Measurements from ENCODE around the gene AMOT.

The AMOT gene

GRCh38 chrX:112736310-112736709 lies 104.3 kb downstream of the AMOT start:
- DNase-seq, result no peak

- DNase-seq, result no peak
These were observed 105.5 kb downstream of the AMOT start for GRCh38 chrX:112735147-112735546.

DNA sequence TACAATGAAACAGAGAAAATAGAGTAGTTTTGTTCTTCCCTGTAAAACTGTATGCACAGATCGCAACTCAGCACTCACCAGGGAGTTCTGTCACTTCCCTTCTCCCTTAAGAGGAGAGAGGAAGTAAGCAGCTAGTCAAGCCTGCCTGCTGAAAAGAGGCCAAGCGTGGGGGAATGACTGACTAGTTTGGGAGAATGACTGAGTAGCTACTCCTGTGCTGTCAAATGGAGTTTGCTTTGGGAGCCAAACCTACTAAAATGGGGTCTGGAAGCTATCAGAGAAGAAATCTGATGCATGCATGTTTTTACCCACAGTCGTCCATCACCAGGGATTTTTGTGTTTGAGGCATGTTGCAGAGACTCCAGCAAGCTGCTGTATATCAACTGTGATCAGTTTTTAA lies 106.3 kb downstream of the AMOT start:
- DNase-seq, result no peak

DNA sequence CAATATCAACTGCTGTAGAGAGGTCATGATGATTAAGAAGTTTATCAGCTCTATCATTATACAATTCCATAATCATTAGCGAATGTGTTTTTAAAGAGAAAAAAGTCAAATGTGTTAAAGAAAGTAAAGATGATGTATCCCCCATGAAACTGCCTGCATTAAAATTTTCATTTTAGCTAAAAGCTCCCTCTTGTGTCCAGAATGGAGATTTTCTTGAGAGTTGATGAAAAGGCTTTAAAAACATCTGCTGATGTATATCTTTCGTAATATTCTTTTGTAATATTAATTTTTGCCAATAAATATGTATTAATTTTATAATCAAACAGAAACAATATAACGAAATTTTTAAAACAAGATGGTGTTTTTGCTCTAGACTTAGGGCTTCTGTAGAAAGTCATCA lies 108.8 kb downstream of the AMOT start:
- DNase-seq, result no peak

All from KG1 (cell line).